Ishikawa (cell line): Measurements from ENCODE around the gene GSDMA.

Experiments
- EGR1 ChIP-seq: IDR thresholded peaks from 2 replicates; pipeline ENCODE4 v1.6.1; 2012
- YY1 ChIP-seq: IDR thresholded peaks from 2 replicates; pipeline ENCODE4 v1.6.1; 2012; ENCODE audit warnings: low read depth

- no peak for TF ChIP-seq YY1
- TF ChIP-seq EGR1 = no peak
Observed at GRCh38 chr17:39921323-39921722, 41.5 kb upstream of the GSDMA start.
